Measurements from ENCODE around the gene ABAT. TPM values are rescaled to one million over a fixed set of nuclear protein-coding genes. Genes with fewer than 3 reads are reported as not detected.
"Not testable (repeated sequence)": the region's sequence is repeated elsewhere in the genome, so short reads cannot be mapped to it uniquely, and the experiment has no call there.

The ABAT gene
- total RNA-seq, 1 donor from 2014 or later = 23.3 TPM

- TF ChIP-seq EZH2 (IDR thresholded peaks at IDR 0.05; ENCODE audit: insufficient read depth, low read length) (no peak), CTCF (IDR thresholded peaks at IDR 0.05; ENCODE audit: insufficient read depth, low read depth, low read length) (no peak)
- Mint-ChIP-seq H3K4me3 (ENCODE audit: unreplicated experiment) (no peak overlapping the region), H3K9me3 (ENCODE audit: unreplicated experiment) (peaks cover 1% of the 10 kb centered on the region), H3K4me1 (ENCODE audit: low read depth, unreplicated experiment) (peaks cover 2% of the 10 kb centered on the region), H3K27me3 (ENCODE audit: low read depth, unreplicated experiment) (peaks cover 3% of the 10 kb centered on the region), H3K36me3 (ENCODE audit: low read depth, unreplicated experiment) (peaks cover 26% of the 10 kb centered on the region), H3K27ac (ENCODE audit: unreplicated experiment) (no peak overlapping the region)
- Histone ChIP-seq H3K9me3 (ENCODE audit: insufficient read depth, low read depth, low read length) (no peaks in the 10 kb centered on the region), H3K36me3 (ENCODE audit: insufficient read depth, low read length) (no peaks in the 10 kb centered on the region), H3K27ac (ENCODE audit: low read depth, low read length) (no peak overlapping the region), H3K4me1 (ENCODE audit: insufficient read depth, low read length) (no peaks in the 10 kb centered on the region), H3K9ac (ENCODE audit: low read length) (no peak overlapping the region), H3K4me3 (ENCODE audit: insufficient read depth, low read depth, low read length) (no peak overlapping the region), H3K79me2 (ENCODE audit: insufficient read depth, low read length) (no peaks in the 10 kb centered on the region), H3K27me3 (ENCODE audit: insufficient read depth, low read length) (no peaks in the 10 kb centered on the region), H3K4me2 (ENCODE audit: low read length) (no peak overlapping the region), H2AFZ (ENCODE audit: low read depth, low read length) (no peak overlapping the region), H4K20me1 (ENCODE audit: insufficient read depth, low read length) (no peaks in the 10 kb centered on the region)
- FAIRE-seq (no peak), DNase-seq (ENCODE audit: low read depth) (no peak)
Observed at GRCh38 chr16:8781797-8782196, 107.4 kb downstream of the ABAT start.

GRCh38 chr16:8782673-8783072 lies 108.3 kb downstream of the ABAT start:
- no peaks in the 10 kb centered on the region for H3K4me1 ChIP-seq (ENCODE audit: insufficient read depth, low read length)
- H3K4me1 Mint-ChIP-seq (ENCODE audit: low read depth, unreplicated experiment) = peaks cover 2% of the 10 kb centered on the region
- no peak overlapping the region for H3K4me3 Mint-ChIP-seq (ENCODE audit: unreplicated experiment)
- no peaks in the 10 kb centered on the region for H3K27me3 ChIP-seq (ENCODE audit: insufficient read depth, low read length)
- H3K9me3 Mint-ChIP-seq (ENCODE audit: unreplicated experiment) = peaks cover 1% of the 10 kb centered on the region
- H3K27ac ChIP-seq (ENCODE audit: low read depth, low read length) = no peak overlapping the region
- no peak overlapping the region for H2AFZ ChIP-seq (ENCODE audit: low read depth, low read length)
- DNase-seq (ENCODE audit: low read depth) (no peak), FAIRE-seq (no peak)
- H3K4me2 ChIP-seq (ENCODE audit: low read length) = no peak overlapping the region
- no peak overlapping the region for H3K9ac ChIP-seq (ENCODE audit: low read length)
- no peaks in the 10 kb centered on the region for H4K20me1 ChIP-seq (ENCODE audit: insufficient read depth, low read length)
- TF ChIP-seq CTCF (IDR thresholded peaks at IDR 0.05; ENCODE audit: insufficient read depth, low read depth, low read length) (no peak), EZH2 (IDR thresholded peaks at IDR 0.05; ENCODE audit: insufficient read depth, low read length) (no peak)
- no peaks in the 10 kb centered on the region for H3K79me2 ChIP-seq (ENCODE audit: insufficient read depth, low read length)
- no peaks in the 10 kb centered on the region for H3K9me3 ChIP-seq (ENCODE audit: insufficient read depth, low read depth, low read length)
- H3K36me3 Mint-ChIP-seq (ENCODE audit: low read depth, unreplicated experiment) = peaks cover 18% of the 10 kb centered on the region
- no peaks in the 10 kb centered on the region for H3K36me3 ChIP-seq (ENCODE audit: insufficient read depth, low read length)
- no peak overlapping the region for H3K4me3 ChIP-seq (ENCODE audit: insufficient read depth, low read depth, low read length)
- H3K27me3 Mint-ChIP-seq (ENCODE audit: low read depth, unreplicated experiment) = peaks cover 3% of the 10 kb centered on the region
- H3K27ac Mint-ChIP-seq (ENCODE audit: unreplicated experiment) = no peak overlapping the region

- no peak for FAIRE-seq
- Histone ChIP-seq H3K27me3 (ENCODE audit: insufficient read depth, low read length) (no peaks in the 10 kb centered on the region), H2AFZ (ENCODE audit: low read depth, low read length) (no peak overlapping the region), H3K9me3 (ENCODE audit: insufficient read depth, low read depth, low read length) (no peaks in the 10 kb centered on the region), H3K27ac (ENCODE audit: low read depth, low read length) (no peak overlapping the region), H3K4me2 (ENCODE audit: low read length) (no peak overlapping the region), H3K79me2 (ENCODE audit: insufficient read depth, low read length) (no peaks in the 10 kb centered on the region), H3K36me3 (ENCODE audit: insufficient read depth, low read length) (no peaks in the 10 kb centered on the region), H3K4me1 (ENCODE audit: insufficient read depth, low read length) (no peaks in the 10 kb centered on the region), H3K4me3 (ENCODE audit: insufficient read depth, low read depth, low read length) (no peak overlapping the region), H3K9ac (ENCODE audit: low read length) (no peak overlapping the region), H4K20me1 (ENCODE audit: insufficient read depth, low read length) (no peaks in the 10 kb centered on the region)
- Mint-ChIP-seq H3K27me3 (ENCODE audit: low read depth, unreplicated experiment) (peaks cover 3% of the 10 kb centered on the region), H3K27ac (ENCODE audit: unreplicated experiment) (no peak overlapping the region), H3K9me3 (ENCODE audit: unreplicated experiment) (peaks cover 1% of the 10 kb centered on the region), H3K4me1 (ENCODE audit: low read depth, unreplicated experiment) (peaks cover 2% of the 10 kb centered on the region), H3K4me3 (ENCODE audit: unreplicated experiment) (no peak overlapping the region), H3K36me3 (ENCODE audit: low read depth, unreplicated experiment) (peaks cover 10% of the 10 kb centered on the region)
- TF ChIP-seq EZH2 (IDR thresholded peaks at IDR 0.05; ENCODE audit: insufficient read depth, low read length) (no peak), CTCF (IDR thresholded peaks at IDR 0.05; ENCODE audit: insufficient read depth, low read depth, low read length) (no peak)
- DNase-seq (ENCODE audit: low read depth) = no peak
Observed at GRCh38 chr16:8785408-8785807, 111.0 kb downstream of the ABAT start.

GRCh38 chr16:8786316-8786715 lies 111.9 kb downstream of the ABAT start:
- H4K20me1 ChIP-seq (ENCODE audit: insufficient read depth, low read length); H3K27ac ChIP-seq (ENCODE audit: low read depth, low read length); H3K9me3 Mint-ChIP-seq (ENCODE audit: unreplicated experiment); H3K4me3 ChIP-seq (ENCODE audit: insufficient read depth, low read depth, low read length); H3K4me1 ChIP-seq (ENCODE audit: insufficient read depth, low read length); H3K27me3 ChIP-seq (ENCODE audit: insufficient read depth, low read length); H3K9ac ChIP-seq (ENCODE audit: low read length); H3K36me3 Mint-ChIP-seq (ENCODE audit: low read depth, unreplicated experiment); H3K36me3 ChIP-seq (ENCODE audit: insufficient read depth, low read length); H2AFZ ChIP-seq (ENCODE audit: low read depth, low read length); H3K27ac Mint-ChIP-seq (ENCODE audit: unreplicated experiment); DNase-seq (ENCODE audit: low read depth); FAIRE-seq; H3K9me3 ChIP-seq (ENCODE audit: insufficient read depth, low read depth, low read length); H3K4me1 Mint-ChIP-seq (ENCODE audit: low read depth, unreplicated experiment); H3K27me3 Mint-ChIP-seq (ENCODE audit: low read depth, unreplicated experiment); H3K79me2 ChIP-seq (ENCODE audit: insufficient read depth, low read length); H3K4me2 ChIP-seq (ENCODE audit: low read length); H3K4me3 Mint-ChIP-seq (ENCODE audit: unreplicated experiment): not testable (repeated sequence)
